Ishikawa (cell line): Measurements from ENCODE around the gene KIAA1671.

ENCODE experiments used
- CREB1 ChIP-seq: IDR thresholded peaks from 2 replicates; pipeline ENCODE4 v1.6.1; 2012; ENCODE audit warnings: low read depth
- EGR1 ChIP-seq: IDR thresholded peaks from 2 replicates; pipeline ENCODE4 v1.6.1; 2012
- EP300 ChIP-seq: IDR thresholded peaks from 2 replicates; pipeline ENCODE4 v1.6.1; 2012; ENCODE audit warnings: borderline replicate concordance
- FOXM1 ChIP-seq: IDR thresholded peaks from 2 replicates; pipeline ENCODE4 v1.6.1; 2012; ENCODE audit warnings: low read depth, borderline replicate concordance
- NFIC ChIP-seq: IDR thresholded peaks from 2 replicates; pipeline ENCODE4 v1.6.1; 2012
- RAD21 ChIP-seq: IDR thresholded peaks from 2 replicates; pipeline ENCODE4 v1.6.1; 2012; ENCODE audit warnings: low read depth
- REST ChIP-seq: IDR thresholded peaks from 2 replicates; pipeline ENCODE4 v1.6.1; 2012; ENCODE audit warnings: low read depth, mild to moderate bottlenecking
- TAF1 ChIP-seq: IDR thresholded peaks from 2 replicates; pipeline ENCODE4 v1.6.1; 2012; ENCODE audit warnings: low read depth, mild to moderate bottlenecking
- TCF12 ChIP-seq: IDR thresholded peaks from 2 replicates; pipeline ENCODE4 v1.6.1; 2012; ENCODE audit warnings: low read depth
- TEAD4 ChIP-seq: IDR thresholded peaks from 2 replicates; pipeline ENCODE4 v1.6.1; 2012
- YY1 ChIP-seq: IDR thresholded peaks from 2 replicates; pipeline ENCODE4 v1.6.1; 2012; ENCODE audit warnings: low read depth
- TF ChIP-seq, protein P1 (sequence below): IDR thresholded peaks from 2 replicates; pipeline ENCODE4 v1.6.1; 2012
- TF ChIP-seq, protein P2 (sequence below): IDR thresholded peaks from 2 replicates; pipeline ENCODE4 v1.6.1; 2012

- TF ChIP-seq FOXM1 = no peak
- TF ChIP-seq TEAD4 = no peak
- no peak for TF ChIP-seq REST
- TF ChIP-seq EP300 = no peak
- TF ChIP-seq NFIC = no peak
- TF ChIP-seq CREB1 = no peak
- TF ChIP-seq YY1 = no peak
- no peak for TF ChIP-seq EGR1
- TF ChIP-seq, protein P1, sequence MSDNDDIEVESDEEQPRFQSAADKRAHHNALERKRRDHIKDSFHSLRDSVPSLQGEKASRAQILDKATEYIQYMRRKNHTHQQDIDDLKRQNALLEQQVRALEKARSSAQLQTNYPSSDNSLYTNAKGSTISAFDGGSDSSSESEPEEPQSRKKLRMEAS = no peak
- TF ChIP-seq, protein P2, sequence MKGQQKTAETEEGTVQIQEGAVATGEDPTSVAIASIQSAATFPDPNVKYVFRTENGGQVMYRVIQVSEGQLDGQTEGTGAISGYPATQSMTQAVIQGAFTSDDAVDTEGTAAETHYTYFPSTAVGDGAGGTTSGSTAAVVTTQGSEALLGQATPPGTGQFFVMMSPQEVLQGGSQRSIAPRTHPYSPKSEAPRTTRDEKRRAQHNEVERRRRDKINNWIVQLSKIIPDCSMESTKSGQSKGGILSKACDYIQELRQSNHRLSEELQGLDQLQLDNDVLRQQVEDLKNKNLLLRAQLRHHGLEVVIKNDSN = no peak
- no peak for TF ChIP-seq TAF1
- TF ChIP-seq TCF12 = no peak
- TF ChIP-seq RAD21 = no peak
These were observed 124.5 kb downstream of the KIAA1671 start for GRCh38 chr22:25077056-25077455.
